ENCODE data around the gene BICC1. TPM values are rescaled to one million over a fixed set of nuclear protein-coding genes. Genes with fewer than 3 reads are reported as not detected.

Gene BICC1
- total RNA-seq, 1 experiment from 2014 or later: 13.9 TPM

DNA sequence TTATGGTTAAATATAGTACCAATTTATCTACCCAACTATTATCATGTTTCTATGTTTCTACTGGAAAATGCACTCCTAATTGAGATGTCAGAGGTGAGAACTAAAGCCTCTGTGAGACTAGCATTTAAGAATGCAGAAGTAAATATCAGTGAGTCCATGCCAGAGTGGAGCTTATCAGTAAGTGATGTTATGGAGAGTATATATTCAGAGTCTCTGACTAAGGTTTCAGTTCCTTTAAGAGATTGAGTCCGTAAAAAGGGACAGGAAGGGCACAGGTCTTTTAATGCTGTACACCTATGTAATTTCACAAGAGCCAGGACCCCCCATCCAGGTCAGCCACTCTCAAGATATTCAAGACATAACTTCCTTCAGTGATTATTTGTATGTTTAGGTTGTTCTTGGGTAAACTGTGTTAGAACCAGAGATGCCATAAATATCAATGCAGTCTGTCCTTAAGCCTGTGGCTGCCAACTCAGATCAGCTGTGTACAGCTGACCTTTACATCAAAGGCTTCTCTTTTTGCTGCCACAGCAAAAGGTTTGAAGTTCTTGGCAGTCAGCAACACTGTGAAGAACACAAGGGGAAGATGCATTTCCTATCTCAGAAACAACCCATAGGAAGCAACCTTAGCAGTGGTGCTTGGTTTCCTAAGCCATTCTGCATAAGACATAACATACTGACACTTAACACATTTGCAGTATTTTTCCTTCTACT, 244.8 kb downstream of the BICC1 start:
- TF ChIP-seq EZH2 (IDR thresholded peaks at IDR 0.05; ENCODE audit: low read length, unreplicated experiment) (no peak), EZH2phosphoT487 (IDR thresholded peaks at IDR 0.05; ENCODE audit: borderline replicate concordance, low read length) (no peak)
- TF ChIP-seq, protein P1, sequence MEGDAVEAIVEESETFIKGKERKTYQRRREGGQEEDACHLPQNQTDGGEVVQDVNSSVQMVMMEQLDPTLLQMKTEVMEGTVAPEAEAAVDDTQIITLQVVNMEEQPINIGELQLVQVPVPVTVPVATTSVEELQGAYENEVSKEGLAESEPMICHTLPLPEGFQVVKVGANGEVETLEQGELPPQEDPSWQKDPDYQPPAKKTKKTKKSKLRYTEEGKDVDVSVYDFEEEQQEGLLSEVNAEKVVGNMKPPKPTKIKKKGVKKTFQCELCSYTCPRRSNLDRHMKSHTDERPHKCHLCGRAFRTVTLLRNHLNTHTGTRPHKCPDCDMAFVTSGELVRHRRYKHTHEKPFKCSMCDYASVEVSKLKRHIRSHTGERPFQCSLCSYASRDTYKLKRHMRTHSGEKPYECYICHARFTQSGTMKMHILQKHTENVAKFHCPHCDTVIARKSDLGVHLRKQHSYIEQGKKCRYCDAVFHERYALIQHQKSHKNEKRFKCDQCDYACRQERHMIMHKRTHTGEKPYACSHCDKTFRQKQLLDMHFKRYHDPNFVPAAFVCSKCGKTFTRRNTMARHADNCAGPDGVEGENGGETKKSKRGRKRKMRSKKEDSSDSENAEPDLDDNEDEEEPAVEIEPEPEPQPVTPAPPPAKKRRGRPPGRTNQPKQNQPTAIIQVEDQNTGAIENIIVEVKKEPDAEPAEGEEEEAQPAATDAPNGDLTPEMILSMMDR (conservative IDR thresholded peaks at IDR 0.05; ENCODE audit: low read depth, low read length): no peak
- Histone ChIP-seq H3K9me2 (replicated peaks; ENCODE audit: low read length) (no peaks in the 10 kb centered on the region), H3K9ac (ENCODE audit: low read length) (no peak overlapping the region), H3K36me3 (ENCODE audit: low read depth, low read length) (no peaks in the 10 kb centered on the region), H3K79me2 (ENCODE audit: low read length) (no peaks in the 10 kb centered on the region), H3K27me3 (ENCODE audit: low read length) (0 out of 2 replicates have a peak, but pooled peaks cover 21% of the 10 kb centered on the region), H2AFZ (ENCODE audit: low read length) (no peak overlapping the region), H3K4me3 (ENCODE audit: low read length) (no peak overlapping the region), H4K20me1 (ENCODE audit: low read length) (no peaks in the 10 kb centered on the region), H3K4me2 (ENCODE audit: low read length) (no peak overlapping the region), H3K4me1 (ENCODE audit: insufficient read depth, low read length) (peaks cover 16% of the 10 kb centered on the region), H3K27ac (ENCODE audit: low read length) (no peak overlapping the region), H3F3A (ENCODE audit: low read length, unreplicated experiment) (no peaks in the 10 kb centered on the region), H3K9me3 (ENCODE audit: low read length) (no peaks in the 10 kb centered on the region)
- ATAC-seq (no peak), DNase-seq (no peak)
- no TSS peak for BruUV-seq (replicated peaks)
- intact Hi-C loops (cut with micrococcal nuclease): no loop called here
- POLR2A ChIA-PET (ENCODE audit: unreplicated experiment): no interaction called here
- CTCF ChIA-PET: no interaction called here

DNA sequence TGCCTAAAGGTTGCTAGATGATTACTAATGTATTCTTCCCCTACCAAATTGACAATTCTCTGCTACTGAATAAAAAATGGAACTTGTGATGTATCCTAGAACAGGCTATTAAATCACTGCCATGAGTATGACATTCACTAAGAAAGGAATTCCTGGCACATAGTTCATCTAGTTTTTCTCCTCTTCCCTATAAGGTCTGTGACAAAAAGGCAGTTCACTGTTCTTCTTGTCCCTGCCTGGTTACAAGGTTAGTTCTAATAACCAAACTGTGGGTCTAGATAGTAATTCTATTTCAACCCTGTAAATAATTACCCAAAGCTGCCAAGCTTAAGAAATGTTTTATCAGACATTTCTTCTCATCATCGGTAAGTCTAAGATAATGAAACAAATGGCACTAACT, 245.6 kb downstream of the BICC1 start:
- H3K9me3 ChIP-seq (ENCODE audit: low read length): no peaks in the 10 kb centered on the region
- H3K4me3 ChIP-seq (ENCODE audit: low read length): no peak overlapping the region
- 0 out of 2 replicates have a peak, but pooled peaks cover 15% of the 10 kb centered on the region for H3K27me3 ChIP-seq (ENCODE audit: low read length)
- no peak for ATAC-seq
- ChIA-PET CTCF (no interaction called here), POLR2A (ENCODE audit: unreplicated experiment) (no interaction called here)
- no TSS peak for BruUV-seq (replicated peaks)
- H4K20me1 ChIP-seq (ENCODE audit: low read length): no peaks in the 10 kb centered on the region
- no peak overlapping the region for H3K9ac ChIP-seq (ENCODE audit: low read length)
- H3K79me2 ChIP-seq (ENCODE audit: low read length): no peaks in the 10 kb centered on the region
- H3F3A ChIP-seq (ENCODE audit: low read length, unreplicated experiment): no peaks in the 10 kb centered on the region
- no peaks in the 10 kb centered on the region for H3K9me2 ChIP-seq (replicated peaks; ENCODE audit: low read length)
- no peak overlapping the region for H3K4me2 ChIP-seq (ENCODE audit: low read length)
- no peak for DNase-seq
- H3K4me1 ChIP-seq (ENCODE audit: insufficient read depth, low read length): peaks cover 16% of the 10 kb centered on the region
- H3K27ac ChIP-seq (ENCODE audit: low read length): no peak overlapping the region
- no peaks in the 10 kb centered on the region for H3K36me3 ChIP-seq (ENCODE audit: low read depth, low read length)
- intact Hi-C loops (cut with micrococcal nuclease): no loop called here
- no peak overlapping the region for H2AFZ ChIP-seq (ENCODE audit: low read length)
- no peak for TF ChIP-seq EZH2phosphoT487 (IDR thresholded peaks at IDR 0.05; ENCODE audit: borderline replicate concordance, low read length)
- no peak for TF ChIP-seq EZH2 (IDR thresholded peaks at IDR 0.05; ENCODE audit: low read length, unreplicated experiment)
- TF ChIP-seq, protein P1 (conservative IDR thresholded peaks at IDR 0.05; ENCODE audit: low read depth, low read length): no peak

DNA sequence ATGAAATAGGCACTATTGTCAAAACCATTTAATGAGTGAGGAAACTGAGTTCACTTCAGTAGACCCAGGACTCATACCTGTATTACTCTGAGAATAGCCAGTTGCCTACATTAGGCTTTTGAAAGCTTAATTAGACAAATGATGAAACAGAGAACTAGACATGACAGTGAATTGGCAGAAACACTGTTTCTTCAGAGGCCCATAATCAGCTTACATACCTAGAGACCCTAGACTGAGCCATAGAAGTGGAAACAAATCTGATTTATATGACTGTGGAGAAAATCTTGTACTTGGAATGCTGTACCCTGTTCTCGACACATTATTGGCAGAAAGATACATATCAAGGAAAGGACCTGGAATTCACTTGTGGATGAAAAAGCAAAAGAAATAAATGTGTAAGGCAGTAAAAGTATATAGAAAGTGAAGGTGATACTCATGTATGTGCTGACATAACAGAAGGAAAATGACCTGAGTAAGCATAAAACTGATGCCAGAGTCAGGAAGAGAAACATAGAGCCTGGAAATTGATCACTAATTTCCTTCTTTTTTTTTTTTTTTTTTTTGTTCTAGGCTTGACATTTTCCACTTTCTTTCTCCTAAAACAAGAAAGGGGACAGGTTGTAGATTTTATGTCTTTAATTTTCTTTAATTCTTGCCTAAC, 251.5 kb downstream of the BICC1 start:
- no peak overlapping the region for H3K4me2 ChIP-seq (ENCODE audit: low read length)
- intact Hi-C loops (cut with micrococcal nuclease): no loop called here
- H3K4me3 ChIP-seq (ENCODE audit: low read length): no peak overlapping the region
- no TSS peak for BruUV-seq (replicated peaks)
- CTCF ChIA-PET: interaction anchor here (0.5 kb wide), 1 partner anchor 47 kb away, joined by 3 read pairs; no protein-coding TSS in a partner anchor
- no peaks in the 10 kb centered on the region for H4K20me1 ChIP-seq (ENCODE audit: low read length)
- POLR2A ChIA-PET (ENCODE audit: unreplicated experiment): no interaction called here
- TF ChIP-seq, protein P1 (conservative IDR thresholded peaks at IDR 0.05; ENCODE audit: low read depth, low read length): no peak
- TF ChIP-seq EZH2phosphoT487 (IDR thresholded peaks at IDR 0.05; ENCODE audit: borderline replicate concordance, low read length) (no peak), EZH2 (IDR thresholded peaks at IDR 0.05; ENCODE audit: low read length, unreplicated experiment) (no peak)
- H3K79me2 ChIP-seq (ENCODE audit: low read length): no peaks in the 10 kb centered on the region
- ATAC-seq (no peak), DNase-seq (no peak)
- H3K27ac ChIP-seq (ENCODE audit: low read length): no peak overlapping the region
- no peaks in the 10 kb centered on the region for H3K36me3 ChIP-seq (ENCODE audit: low read depth, low read length)
- 0 out of 2 replicates have a peak, but pooled peaks cover 14% of the 10 kb centered on the region for H3K9me3 ChIP-seq (ENCODE audit: low read length)
- no peaks in the 10 kb centered on the region for H3K9me2 ChIP-seq (replicated peaks; ENCODE audit: low read length)
- peaks cover 21% of the 10 kb centered on the region; the same call in 1 of the 2 replicates for H3K27me3 ChIP-seq (ENCODE audit: low read length)
- no peaks in the 10 kb centered on the region for H3K4me1 ChIP-seq (ENCODE audit: insufficient read depth, low read length)
- no peaks in the 10 kb centered on the region for H3F3A ChIP-seq (ENCODE audit: low read length, unreplicated experiment)
- no peak overlapping the region for H3K9ac ChIP-seq (ENCODE audit: low read length)
- H2AFZ ChIP-seq (ENCODE audit: low read length): no peak overlapping the region

All from PC-3 (cell line).